HG02610 (cell line): Measurements from ENCODE around the gene PLCZ1.
"Not testable (repeated sequence)": the region's sequence is repeated elsewhere in the genome, so short reads cannot be mapped to it uniquely, and the experiment has no call there.

Source experiments
- ATAC-seq: cut with Tn5 transposase; IDR thresholded peaks from one replicate; pipeline ENCODE4 v1.9.1; 2021; ENCODE audit warnings: mild to moderate bottlenecking, moderate library complexity; ENCODE audit not compliant: unreplicated experiment

PLCZ1 gene

GRCh38 chr12:18703911-18704310, 33.9 kb downstream of the PLCZ1 start:
- ATAC-seq: no peak

DNA sequence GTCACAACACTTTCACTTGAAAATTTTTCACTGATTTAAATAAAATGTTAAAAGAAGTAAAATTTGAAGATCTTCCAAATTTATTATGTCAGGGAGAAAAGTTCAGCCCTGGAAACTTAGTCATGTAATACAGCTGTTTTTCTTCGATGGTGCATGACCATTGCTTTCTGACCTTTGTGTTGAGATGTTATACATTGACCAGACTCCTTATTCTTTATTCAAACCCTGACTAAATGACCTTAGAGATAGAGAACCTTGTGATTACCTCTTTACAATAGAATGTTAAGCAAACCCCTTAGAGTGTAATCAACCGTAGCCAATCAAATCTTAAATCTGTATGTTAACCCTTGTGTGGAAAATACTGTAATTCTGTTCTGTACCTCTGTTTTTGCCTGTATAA, 34.5 kb downstream of the PLCZ1 start:
- no peak for ATAC-seq

DNA sequence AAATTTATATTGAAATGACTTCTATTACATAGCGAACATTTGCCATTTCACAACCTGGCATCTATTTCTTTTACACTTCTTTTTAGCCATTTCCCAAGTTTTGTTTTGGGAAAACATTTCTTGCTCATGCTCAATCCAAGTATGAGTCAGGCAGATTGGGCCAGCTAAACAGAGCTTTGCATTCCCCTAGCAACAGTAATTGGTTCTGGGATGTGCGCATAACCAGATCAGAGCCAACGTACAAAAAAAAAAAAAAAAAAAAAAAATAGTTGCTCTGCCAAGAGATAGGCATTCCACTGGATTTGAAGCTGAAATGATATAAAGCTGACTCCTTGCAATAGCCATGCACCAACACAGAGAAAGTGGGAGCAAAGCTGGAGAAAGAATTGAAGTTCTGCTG, 37.5 kb downstream of the PLCZ1 start:
- ATAC-seq: no peak

DNA sequence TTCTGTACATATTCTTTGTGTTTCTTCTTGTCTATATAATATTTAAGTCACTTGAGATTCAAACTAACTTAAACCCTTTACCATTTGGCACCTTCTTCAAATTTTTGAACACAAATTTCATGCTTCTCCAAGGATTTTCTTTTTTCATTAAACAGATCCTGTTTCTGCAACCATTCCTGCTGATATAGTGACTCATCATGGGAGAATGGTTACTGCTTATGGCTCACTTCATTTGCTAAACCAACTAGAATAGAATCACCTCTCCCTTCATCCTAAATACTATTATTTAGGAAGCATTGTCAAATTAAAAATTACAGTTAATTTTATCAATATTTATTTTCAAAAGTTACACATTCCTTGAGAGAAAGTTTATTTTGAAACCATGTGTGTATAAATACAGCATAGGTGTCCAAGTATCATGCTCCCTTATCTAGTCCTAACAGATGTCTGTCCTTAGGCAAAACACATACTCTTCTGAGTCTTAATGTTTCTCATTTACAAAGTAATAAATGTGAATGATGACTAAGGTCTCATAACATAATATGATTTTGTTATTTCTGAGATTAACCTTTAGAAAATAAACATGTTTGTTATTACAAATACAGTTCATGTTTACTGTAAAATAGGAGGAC, 40.7 kb downstream of the PLCZ1 start:
- ATAC-seq: no peak

GRCh38 chr12:18693986-18694385, 43.8 kb downstream of the PLCZ1 start:
- ATAC-seq: not testable (repeated sequence)

GRCh38 chr12:18690653-18691052, 47.2 kb downstream of the PLCZ1 start:
- no peak for ATAC-seq

- no peak for ATAC-seq
Measured at GRCh38 chr12:18689771-18690170, 48.0 kb downstream of the PLCZ1 start.

DNA sequence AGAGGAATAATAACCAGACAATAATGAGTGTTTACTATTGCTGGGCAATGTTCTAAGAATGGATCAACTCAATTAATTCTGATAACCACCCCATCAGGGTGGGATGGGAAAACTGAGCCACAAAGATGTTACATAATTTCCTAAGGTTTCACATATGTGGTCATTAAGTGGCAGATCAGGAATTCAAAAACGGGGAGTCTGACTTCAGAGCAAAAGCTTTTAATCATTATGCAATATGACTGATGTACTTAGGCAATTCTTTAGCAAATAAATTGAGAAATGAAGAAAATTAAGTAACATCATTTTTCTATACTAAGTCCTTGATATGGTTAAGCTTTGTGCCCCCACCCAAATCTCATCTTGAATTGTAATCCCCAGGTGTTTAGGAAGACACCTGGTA, 53.4 kb downstream of the PLCZ1 start:
- ATAC-seq: no peak

DNA sequence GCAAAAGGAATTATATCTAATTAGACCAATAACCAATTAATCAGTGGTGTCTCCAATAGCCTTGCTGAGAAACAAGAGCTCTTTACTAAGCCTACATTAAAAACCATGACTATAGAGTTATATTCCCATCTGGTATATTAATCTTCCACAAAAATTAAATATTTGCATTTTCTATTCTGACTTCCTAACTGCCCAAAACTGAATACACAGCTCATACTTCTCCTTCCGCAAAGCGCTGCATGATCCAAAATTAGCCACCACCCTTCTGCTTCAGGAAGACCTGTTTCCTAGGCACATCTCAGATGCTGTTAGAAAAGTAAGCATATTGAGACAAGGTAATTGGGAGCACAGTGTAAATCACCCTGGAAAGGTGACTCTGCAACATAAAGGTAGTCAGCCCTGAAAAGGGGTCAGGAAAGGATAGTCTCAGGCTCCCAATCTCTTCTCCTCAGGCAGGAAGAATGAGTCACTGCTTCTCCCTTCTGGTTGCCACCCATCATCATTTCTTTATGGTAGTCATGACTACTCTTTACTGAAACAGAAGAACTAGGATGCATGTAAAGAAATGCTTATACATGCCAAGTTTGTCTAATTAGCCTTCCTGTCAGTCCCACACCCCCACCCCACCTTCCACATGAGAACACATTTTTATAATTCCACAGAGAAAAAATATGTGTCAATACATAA, 54.3 kb downstream of the PLCZ1 start:
- ATAC-seq: no peak

DNA sequence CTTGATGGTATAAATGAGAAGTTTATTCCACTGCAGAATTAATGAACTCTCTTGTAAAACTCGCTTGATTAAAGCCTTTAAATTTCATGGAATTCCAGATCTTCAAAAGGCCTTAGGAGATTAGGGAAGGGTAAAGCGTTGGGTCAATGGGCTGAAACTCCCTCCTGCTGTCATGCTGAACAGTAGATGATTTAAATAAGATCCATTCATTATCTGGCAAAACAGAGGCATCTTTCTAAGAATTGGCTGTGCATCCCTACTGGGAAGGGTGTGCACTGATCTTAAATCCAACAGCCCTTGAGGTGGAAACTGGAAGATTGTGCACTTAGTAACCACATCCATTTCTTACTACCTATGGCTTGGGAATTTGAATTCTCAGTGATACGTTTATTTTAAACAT, 56.0 kb downstream of the PLCZ1 start:
- no peak for ATAC-seq

- ATAC-seq: no peak
Measured at GRCh38 chr12:18676996-18677588, 60.7 kb downstream of the PLCZ1 start.

GRCh38 chr12:18676141-18676540, 61.7 kb downstream of the PLCZ1 start:
- no peak for ATAC-seq

- ATAC-seq: no peak
Measured at GRCh38 chr12:18658829-18659228, 79.0 kb downstream of the PLCZ1 start.

GRCh38 chr12:18658179-18658578, 79.6 kb downstream of the PLCZ1 start:
- ATAC-seq: no peak

GRCh38 chr12:18655351-18655750, 82.5 kb downstream of the PLCZ1 start:
- ATAC-seq: no peak

DNA sequence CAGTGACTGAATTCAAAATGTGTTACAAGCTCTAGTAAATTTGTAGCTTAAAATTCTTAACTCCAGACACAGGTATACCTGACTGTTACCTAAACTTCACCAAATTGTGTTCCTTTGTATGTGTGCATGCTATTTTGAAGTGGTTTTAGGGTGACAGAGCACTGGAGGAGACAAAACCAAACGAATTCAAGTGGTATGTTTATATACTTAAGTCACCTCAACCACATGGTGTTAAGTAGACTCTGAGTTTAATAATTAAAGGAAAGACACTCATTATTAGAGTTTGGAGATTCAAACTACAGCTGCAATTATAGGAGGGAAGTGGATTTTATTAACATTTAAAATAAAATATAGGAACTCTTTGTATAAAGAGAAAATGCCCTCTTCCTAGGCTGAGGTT, 84.3 kb downstream of the PLCZ1 start:
- ATAC-seq: no peak

- ATAC-seq: no peak
Measured at GRCh38 chr12:18652596-18652995, 85.2 kb downstream of the PLCZ1 start.

- ATAC-seq: no peak
Measured at GRCh38 chr12:18651525-18651924, 86.3 kb downstream of the PLCZ1 start.

- ATAC-seq: no peak
Measured at GRCh38 chr12:18646286-18646890, 91.4 kb downstream of the PLCZ1 start.

GRCh38 chr12:18644564-18644963, 93.2 kb downstream of the PLCZ1 start:
- ATAC-seq: no peak

GRCh38 chr12:18643681-18644080, 94.1 kb downstream of the PLCZ1 start:
- ATAC-seq: no peak

- no peak for ATAC-seq
Measured at GRCh38 chr12:18640321-18640955, 97.4 kb downstream of the PLCZ1 start.
